HUES6 (cell line): ENCODE data around the gene ADAP2.
"Not testable (repeated sequence)": the region's sequence is repeated elsewhere in the genome, so short reads cannot be mapped to it uniquely, and the experiment has no call there.

Source experiments
- H3K27ac ChIP-seq: 2 replicates; pipeline ENCODE4 v1.7.0; 2013; ENCODE audit warnings: low read depth, mild to moderate bottlenecking, low read length, inconsistent platforms
- H3K27me3 ChIP-seq: 2 replicates; pipeline ENCODE4 v1.6.1; 2013; ENCODE audit warnings: low read length; ENCODE audit not compliant: control insufficient read depth, insufficient read depth
- H3K36me3 ChIP-seq: 2 replicates; pipeline ENCODE4 v1.6.1; 2013; ENCODE audit warnings: low read length; ENCODE audit not compliant: control insufficient read depth, insufficient read depth
- H3K4me1 ChIP-seq: 2 replicates; pipeline ENCODE4 v1.6.1; 2013; ENCODE audit warnings: low read length; ENCODE audit not compliant: control insufficient read depth, insufficient read depth
- H3K4me3 ChIP-seq: 2 replicates; pipeline ENCODE4 v1.5.1; 2013; ENCODE audit warnings: low read depth, low read length
- H3K9ac ChIP-seq: one replicate; pipeline ENCODE4 v1.6.1; 2013; ENCODE audit warnings: mild to moderate bottlenecking, low read length
- H3K9me3 ChIP-seq: 2 replicates; pipeline ENCODE4 v1.6.1; 2013; ENCODE audit warnings: low read depth, low read length; ENCODE audit not compliant: control insufficient read depth, insufficient read depth

ADAP2 gene

DNA sequence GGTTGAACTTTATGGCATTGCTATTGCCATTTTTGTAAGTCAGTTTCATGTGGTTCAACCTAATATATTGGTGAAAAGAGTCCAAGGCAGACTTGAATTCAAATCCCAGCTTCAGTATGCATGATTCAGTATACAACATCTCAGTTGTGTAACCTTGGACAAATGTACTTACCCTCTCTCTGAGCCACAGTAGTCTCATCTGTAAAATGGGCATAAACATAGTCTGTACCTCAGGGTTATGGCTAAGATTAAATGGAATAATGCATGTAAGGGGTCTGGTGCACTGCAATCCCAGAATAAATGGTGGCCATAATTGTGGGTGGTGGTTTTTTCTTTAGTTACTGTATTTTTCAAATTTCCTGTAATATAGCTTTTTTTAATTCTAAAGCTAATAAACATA is 4.7 kb upstream of the ADAP2 start:
- no peak overlapping the region for H3K9ac ChIP-seq
- no peak overlapping the region for H3K4me3 ChIP-seq
- H3K4me1 ChIP-seq, result 0 out of 2 replicates have a peak, but pooled peaks cover 3% of the 10 kb centered on the region
- H3K27ac ChIP-seq, result no peak overlapping the region
- no peaks in the 10 kb centered on the region for H3K9me3 ChIP-seq
- no peaks in the 10 kb centered on the region for H3K36me3 ChIP-seq
- peaks cover 22% of the 10 kb centered on the region for H3K27me3 ChIP-seq

GRCh38 chr17:30920282-30920681 is 1.5 kb upstream of the ADAP2 start:
- H3K4me1 ChIP-seq, result 0 out of 2 replicates have a peak, but pooled peaks cover 3% of the 10 kb centered on the region
- no peaks in the 10 kb centered on the region for H3K36me3 ChIP-seq
- H3K27ac ChIP-seq, result no peak overlapping the region
- H3K9me3 ChIP-seq, result no peaks in the 10 kb centered on the region
- H3K4me3 ChIP-seq, result no peak overlapping the region
- H3K27me3 ChIP-seq, result peaks cover 48% of the 10 kb centered on the region
- no peak overlapping the region for H3K9ac ChIP-seq

GRCh38 chr17:30920683-30921543 is 832 bp upstream of the ADAP2 start:
- Histone ChIP-seq H3K9ac (no peak overlapping the region), H3K27ac (no peak overlapping the region), H3K36me3 (no peaks in the 10 kb centered on the region), H3K27me3 (peaks cover 51% of the 10 kb centered on the region), H3K4me3 (peak overlapping the region; percentile 62), H3K4me1 (0 out of 2 replicates have a peak, but pooled peaks cover 3% of the 10 kb centered on the region), H3K9me3 (no peaks in the 10 kb centered on the region)

- H3K27me3 ChIP-seq, result peaks cover 56% of the 10 kb centered on the region
- H3K9me3 ChIP-seq, result no peaks in the 10 kb centered on the region
- no peak overlapping the region for H3K27ac ChIP-seq
- H3K36me3 ChIP-seq, result no peaks in the 10 kb centered on the region
- peak overlapping the region; percentile 62 for H3K4me3 ChIP-seq
- H3K4me1 ChIP-seq, result 0 out of 2 replicates have a peak, but pooled peaks cover 3% of the 10 kb centered on the region
- H3K9ac ChIP-seq, result no peak overlapping the region
Observed at GRCh38 chr17:30922235-30923030, 688 bp downstream of the ADAP2 start.

DNA sequence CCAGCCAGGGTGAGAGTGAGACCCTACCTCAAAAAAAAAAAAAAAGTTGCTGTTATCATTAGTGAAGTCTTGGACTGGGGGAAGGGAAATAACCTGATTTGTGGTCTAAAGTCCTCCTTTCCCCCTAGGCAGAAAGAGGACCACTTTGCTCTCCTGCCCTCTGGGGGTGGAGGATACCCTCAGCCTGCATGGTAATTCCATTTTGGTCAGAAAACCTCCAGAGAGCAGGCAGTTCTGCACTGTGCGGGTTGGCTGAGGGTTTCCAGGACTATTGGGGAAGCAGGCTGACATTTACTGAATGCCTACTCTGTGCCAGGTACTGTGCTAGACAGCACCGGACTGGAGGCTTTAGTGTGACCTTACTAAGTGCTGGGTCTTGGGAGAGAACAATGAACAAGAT is 2.6 kb downstream of the ADAP2 start:
- 0 out of 2 replicates have a peak, but pooled peaks cover 3% of the 10 kb centered on the region for H3K4me1 ChIP-seq
- H3K4me3 ChIP-seq, result no peak overlapping the region
- H3K27ac ChIP-seq, result no peak overlapping the region
- no peaks in the 10 kb centered on the region for H3K36me3 ChIP-seq
- no peak overlapping the region for H3K9ac ChIP-seq
- peaks cover 56% of the 10 kb centered on the region for H3K27me3 ChIP-seq
- H3K9me3 ChIP-seq, result no peaks in the 10 kb centered on the region

- Histone ChIP-seq H3K4me1 (0 out of 2 replicates have a peak, but pooled peaks cover 2% of the 10 kb centered on the region), H3K36me3 (no peaks in the 10 kb centered on the region), H3K9ac (no peak overlapping the region), H3K9me3 (no peaks in the 10 kb centered on the region), H3K4me3 (no peak overlapping the region), H3K27ac (no peak overlapping the region), H3K27me3 (peaks cover 39% of the 10 kb centered on the region)
Observed at GRCh38 chr17:30926516-30926915, 4.8 kb downstream of the ADAP2 start.

GRCh38 chr17:30927756-30928155 is 6.0 kb downstream of the ADAP2 start:
- Histone ChIP-seq H3K4me1 (no peaks in the 10 kb centered on the region), H3K4me3 (no peak overlapping the region), H3K27ac (no peak overlapping the region), H3K9ac (no peak overlapping the region), H3K27me3 (peaks cover 27% of the 10 kb centered on the region), H3K9me3 (no peaks in the 10 kb centered on the region), H3K36me3 (no peaks in the 10 kb centered on the region)

DNA sequence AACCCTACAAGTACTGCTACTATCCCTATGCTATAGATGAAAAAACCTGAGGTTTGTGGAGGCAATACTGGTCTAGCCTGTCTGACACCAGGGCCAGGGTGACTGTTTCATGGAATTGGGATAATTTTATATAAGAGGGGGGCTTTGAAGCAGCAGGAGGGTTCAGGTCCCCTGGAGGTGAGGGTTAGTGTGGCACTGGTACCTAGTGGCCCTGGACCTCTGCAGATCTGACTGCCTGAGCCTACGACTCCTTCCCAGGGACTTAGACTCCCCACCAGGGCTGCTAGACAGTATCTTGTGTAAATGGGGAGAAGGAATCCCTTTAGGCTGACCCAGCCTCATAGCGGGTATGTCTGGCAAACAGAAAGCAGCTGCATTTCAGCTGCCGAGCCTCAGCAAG is 6.8 kb downstream of the ADAP2 start:
- Histone ChIP-seq H3K36me3 (no peaks in the 10 kb centered on the region), H3K27me3 (peaks cover 19% of the 10 kb centered on the region), H3K4me3 (no peak overlapping the region), H3K4me1 (no peaks in the 10 kb centered on the region), H3K9me3 (no peaks in the 10 kb centered on the region), H3K27ac (no peak overlapping the region), H3K9ac (no peak overlapping the region)

GRCh38 chr17:30929081-30929633 is 7.4 kb downstream of the ADAP2 start:
- Histone ChIP-seq H3K4me1 (no peaks in the 10 kb centered on the region), H3K4me3 (no peak overlapping the region), H3K9ac (no peak overlapping the region), H3K27me3 (peaks cover 13% of the 10 kb centered on the region), H3K36me3 (no peaks in the 10 kb centered on the region), H3K27ac (no peak overlapping the region), H3K9me3 (no peaks in the 10 kb centered on the region)

- not testable (repeated sequence) for H3K36me3 ChIP-seq, H3K27me3 ChIP-seq, H3K9me3 ChIP-seq, H3K27ac ChIP-seq, H3K9ac ChIP-seq, H3K4me1 ChIP-seq, H3K4me3 ChIP-seq
Observed at GRCh38 chr17:30929861-30930260, 8.1 kb downstream of the ADAP2 start.

DNA sequence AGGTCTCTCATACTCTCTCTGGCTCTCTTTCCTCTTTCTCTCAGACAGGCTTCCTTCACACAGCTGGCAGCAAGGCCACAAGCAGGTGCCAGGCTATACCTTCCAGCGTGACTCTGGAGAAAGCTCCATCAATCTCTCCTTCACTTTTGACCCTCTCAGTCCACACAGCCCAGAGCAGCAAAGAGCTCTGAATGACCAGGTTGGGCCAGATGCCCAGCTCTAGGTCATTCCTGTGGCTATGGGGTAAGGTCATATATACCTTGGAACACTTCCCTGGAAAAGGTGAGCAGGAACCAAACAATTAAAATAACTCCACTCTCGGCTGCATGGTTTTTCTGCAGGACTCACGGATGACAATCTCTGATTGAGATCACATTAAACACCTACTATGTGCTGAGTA is 8.8 kb downstream of the ADAP2 start:
- H3K9ac ChIP-seq, result no peak overlapping the region
- H3K27ac ChIP-seq, result no peak overlapping the region
- H3K27me3 ChIP-seq, result peaks cover 8% of the 10 kb centered on the region; the same call in 1 of the 2 replicates
- no peaks in the 10 kb centered on the region for H3K9me3 ChIP-seq
- no peaks in the 10 kb centered on the region for H3K4me1 ChIP-seq
- H3K4me3 ChIP-seq, result no peak overlapping the region
- H3K36me3 ChIP-seq, result no peaks in the 10 kb centered on the region
